Hepatocyte (in vitro differentiated cells): ENCODE results near the gene ZNF154.

Experiments used
- EZH2 ChIP-seq: fragments of 200-600 bp; sonication (generic); IDR thresholded peaks from 2 replicates; pipeline ENCODE4 v1.6.1; 2016; ENCODE audit warnings: antibody characterized with exemption, mild to moderate bottlenecking, borderline replicate concordance
- EZH2phosphoT487 ChIP-seq: fragments of 200-600 bp; sonication (generic); IDR thresholded peaks from one replicate; pipeline ENCODE4 v1.6.1; 2018; ENCODE audit warnings: antibody characterized with exemption, mild to moderate bottlenecking, low read depth, moderate library complexity; ENCODE audit not compliant: unreplicated experiment, severe bottlenecking
- TF ChIP-seq, protein P1 (sequence below): fragments of 200-600 bp; sonication (generic); IDR thresholded peaks from 2 replicates; pipeline ENCODE4 v1.5.1; 2016; ENCODE audit warnings: antibody characterized with exemption, mild to moderate bottlenecking; ENCODE audit not compliant: poor library complexity

DNA sequence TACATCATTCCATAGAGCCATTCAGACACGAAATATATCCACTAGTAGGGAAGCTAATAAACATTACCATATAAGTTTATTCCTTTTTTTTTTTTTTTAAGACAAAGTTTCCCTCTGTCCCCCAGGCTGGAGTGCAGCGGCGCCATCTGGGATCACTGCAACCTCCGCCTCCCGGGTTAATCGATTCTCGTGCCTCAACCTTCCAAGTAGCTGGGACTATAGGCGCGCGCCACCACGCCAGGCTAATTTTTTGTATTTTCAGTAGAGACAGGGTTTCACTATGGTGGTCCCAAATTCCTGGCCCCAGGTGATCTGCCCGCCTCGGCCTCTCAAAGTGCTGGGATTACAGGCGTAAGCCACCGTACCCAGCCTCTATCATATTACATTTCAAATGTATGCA is 612 bp upstream of the ZNF154 start:
- TF ChIP-seq, protein P1, sequence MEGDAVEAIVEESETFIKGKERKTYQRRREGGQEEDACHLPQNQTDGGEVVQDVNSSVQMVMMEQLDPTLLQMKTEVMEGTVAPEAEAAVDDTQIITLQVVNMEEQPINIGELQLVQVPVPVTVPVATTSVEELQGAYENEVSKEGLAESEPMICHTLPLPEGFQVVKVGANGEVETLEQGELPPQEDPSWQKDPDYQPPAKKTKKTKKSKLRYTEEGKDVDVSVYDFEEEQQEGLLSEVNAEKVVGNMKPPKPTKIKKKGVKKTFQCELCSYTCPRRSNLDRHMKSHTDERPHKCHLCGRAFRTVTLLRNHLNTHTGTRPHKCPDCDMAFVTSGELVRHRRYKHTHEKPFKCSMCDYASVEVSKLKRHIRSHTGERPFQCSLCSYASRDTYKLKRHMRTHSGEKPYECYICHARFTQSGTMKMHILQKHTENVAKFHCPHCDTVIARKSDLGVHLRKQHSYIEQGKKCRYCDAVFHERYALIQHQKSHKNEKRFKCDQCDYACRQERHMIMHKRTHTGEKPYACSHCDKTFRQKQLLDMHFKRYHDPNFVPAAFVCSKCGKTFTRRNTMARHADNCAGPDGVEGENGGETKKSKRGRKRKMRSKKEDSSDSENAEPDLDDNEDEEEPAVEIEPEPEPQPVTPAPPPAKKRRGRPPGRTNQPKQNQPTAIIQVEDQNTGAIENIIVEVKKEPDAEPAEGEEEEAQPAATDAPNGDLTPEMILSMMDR, result no peak
- TF ChIP-seq EZH2phosphoT487 (no peak), EZH2 (no peak)
